Astrocyte (in vitro differentiated cells and primary cell): ENCODE data around the gene OPCML.

Experiments used
- EZH2 ChIP-seq: IDR thresholded peaks from 2 replicates; pipeline ENCODE4 v1.6.1; 2012; ENCODE audit warnings: mild to moderate bottlenecking, low read length, inconsistent platforms; ENCODE audit not compliant: insufficient read depth
- TF ChIP-seq, protein P1 (sequence below): IDR thresholded peaks from 2 replicates; pipeline ENCODE4 v1.5.1; 2011; ENCODE audit warnings: low read depth, mild to moderate bottlenecking, inconsistent platforms, low read length, moderate library complexity; ENCODE audit not compliant: insufficient read depth

DNA sequence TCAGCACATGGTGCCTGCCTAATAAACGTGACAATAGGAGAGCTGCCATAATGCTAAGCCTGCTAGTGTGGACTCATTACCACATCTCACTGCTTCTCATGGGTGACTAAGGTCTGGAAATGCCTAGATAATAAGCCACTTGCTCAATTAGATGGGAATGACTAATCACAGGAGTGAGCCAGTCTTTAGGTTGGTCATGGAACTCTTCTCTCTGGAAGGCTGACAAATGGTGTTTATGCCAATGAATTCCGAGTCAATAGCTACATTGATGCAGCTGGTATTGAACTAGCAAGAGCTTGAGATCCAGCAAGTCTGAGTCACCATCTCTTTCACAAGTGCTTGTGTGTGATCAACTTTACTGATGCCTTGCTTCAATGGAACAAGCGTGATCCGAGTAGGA is 334.9 kb downstream of the OPCML start:
- TF ChIP-seq, protein P1, sequence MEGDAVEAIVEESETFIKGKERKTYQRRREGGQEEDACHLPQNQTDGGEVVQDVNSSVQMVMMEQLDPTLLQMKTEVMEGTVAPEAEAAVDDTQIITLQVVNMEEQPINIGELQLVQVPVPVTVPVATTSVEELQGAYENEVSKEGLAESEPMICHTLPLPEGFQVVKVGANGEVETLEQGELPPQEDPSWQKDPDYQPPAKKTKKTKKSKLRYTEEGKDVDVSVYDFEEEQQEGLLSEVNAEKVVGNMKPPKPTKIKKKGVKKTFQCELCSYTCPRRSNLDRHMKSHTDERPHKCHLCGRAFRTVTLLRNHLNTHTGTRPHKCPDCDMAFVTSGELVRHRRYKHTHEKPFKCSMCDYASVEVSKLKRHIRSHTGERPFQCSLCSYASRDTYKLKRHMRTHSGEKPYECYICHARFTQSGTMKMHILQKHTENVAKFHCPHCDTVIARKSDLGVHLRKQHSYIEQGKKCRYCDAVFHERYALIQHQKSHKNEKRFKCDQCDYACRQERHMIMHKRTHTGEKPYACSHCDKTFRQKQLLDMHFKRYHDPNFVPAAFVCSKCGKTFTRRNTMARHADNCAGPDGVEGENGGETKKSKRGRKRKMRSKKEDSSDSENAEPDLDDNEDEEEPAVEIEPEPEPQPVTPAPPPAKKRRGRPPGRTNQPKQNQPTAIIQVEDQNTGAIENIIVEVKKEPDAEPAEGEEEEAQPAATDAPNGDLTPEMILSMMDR, result no peak
- no peak for TF ChIP-seq EZH2
